Osteoblast (primary cell): Measurements from ENCODE around the gene FAAP24. TPM values are rescaled to one million over a fixed set of nuclear protein-coding genes. Genes with fewer than 3 reads are reported as not detected.
"Not testable (repeated sequence)": the region's sequence is repeated elsewhere in the genome, so short reads cannot be mapped to it uniquely, and the experiment has no call there.

Experiments
- DNase-seq: peaks from one replicate; pipeline ENCODE4 v3.0.0; 2011; ENCODE audit warnings: low spot score, mixed read lengths; ENCODE audit not compliant: insufficient read length; ENCODE audit errors: missing footprints
- H2AFZ ChIP-seq: 2 replicates; pipeline ENCODE4 v1.6.0; 2011; ENCODE audit warnings: mild to moderate bottlenecking, low read length
- H3K27ac ChIP-seq: 2 replicates; pipeline ENCODE4 v1.5.1; 2011; ENCODE audit warnings: mild to moderate bottlenecking, low read depth, low read length, moderate library complexity
- H3K27me3 ChIP-seq: 2 replicates; pipeline ENCODE4 v1.6.0; 2012; ENCODE audit warnings: mild to moderate bottlenecking, control low read depth, inconsistent platforms, low read length, moderate library complexity; ENCODE audit not compliant: insufficient read depth
- H3K36me3 ChIP-seq: 2 replicates; pipeline ENCODE4 v1.5.1; 2011; ENCODE audit warnings: mild to moderate bottlenecking, low read length, control low read depth, moderate library complexity; ENCODE audit not compliant: insufficient read depth
- H3K4me1 ChIP-seq: 2 replicates; pipeline ENCODE4 v1.5.1; 2011; ENCODE audit warnings: mild to moderate bottlenecking, low read length, control low read depth, moderate library complexity; ENCODE audit not compliant: insufficient read depth
- H3K4me2 ChIP-seq: 2 replicates; pipeline ENCODE4 v1.6.0; 2011; ENCODE audit warnings: mild to moderate bottlenecking, low read length; ENCODE audit not compliant: insufficient read depth
- H3K4me3 ChIP-seq: fragments of 200-600 bp; sonication (generic); 3 replicates; pipeline ENCODE4 v1.5.1; 2012; ENCODE audit warnings: mild to moderate bottlenecking, low read length, inconsistent platforms; ENCODE audit not compliant: insufficient read depth
- H3K79me2 ChIP-seq: 2 replicates; pipeline ENCODE4 v1.6.0; 2012; ENCODE audit warnings: mild to moderate bottlenecking, low read length, control low read depth, inconsistent platforms; ENCODE audit not compliant: insufficient read depth
- H3K9me3 ChIP-seq: 2 replicates; pipeline ENCODE4 v1.5.1; 2011; ENCODE audit warnings: low read depth, low read length, control low read depth
- H4K20me1 ChIP-seq: 2 replicates; pipeline ENCODE4 v1.6.0; 2012; ENCODE audit warnings: mild to moderate bottlenecking, low read length, control low read depth; ENCODE audit not compliant: insufficient read depth
- total RNA-seq: library from RNA; depleted of rRNA; stranded (reverse); fragments of >200 nt; gene quantifications from 2 replicates; pipeline ENCODE4 v1.2.3, GENCODE V29; 2012
- TF ChIP-seq, protein P1 (sequence below): IDR thresholded peaks from 2 replicates; pipeline ENCODE4 v1.5.1; 2011; ENCODE audit warnings: mild to moderate bottlenecking, low read depth, low read length, moderate library complexity; ENCODE audit errors: extremely low read depth

FAAP24 gene
- total RNA-seq, 1 donor: 3.6 TPM

DNA sequence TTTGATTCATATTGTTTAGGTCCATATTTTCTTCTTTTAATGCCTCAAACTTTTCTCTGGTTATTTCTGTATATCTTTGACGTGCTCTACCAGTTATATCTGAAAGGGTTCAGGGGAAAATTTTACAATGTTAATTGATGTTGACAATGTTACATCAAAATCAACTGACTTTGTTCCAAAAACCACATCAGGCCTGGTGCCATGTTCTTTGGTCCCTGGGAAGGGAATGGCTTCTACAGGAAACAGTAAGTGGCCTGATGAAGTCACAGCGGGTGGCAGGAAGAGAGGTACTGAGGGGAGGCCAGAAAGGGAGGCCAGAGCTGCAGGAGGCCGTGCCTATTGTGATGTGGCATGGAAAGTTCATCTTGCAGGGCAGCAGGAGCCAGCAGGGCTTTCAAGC, 38.5 kb upstream of the FAAP24 start:
- Histone ChIP-seq H4K20me1 (no peaks in the 10 kb centered on the region), H3K79me2 (no peaks in the 10 kb centered on the region), H3K36me3 (peaks cover 40% of the 10 kb centered on the region), H3K9me3 (no peaks in the 10 kb centered on the region), H3K4me2 (no peak overlapping the region), H3K4me1 (no peaks in the 10 kb centered on the region), H3K27ac (no peak overlapping the region), H3K27me3 (no peaks in the 10 kb centered on the region), H3K4me3 (no peak overlapping the region), H2AFZ (no peak overlapping the region)
- TF ChIP-seq, protein P1, sequence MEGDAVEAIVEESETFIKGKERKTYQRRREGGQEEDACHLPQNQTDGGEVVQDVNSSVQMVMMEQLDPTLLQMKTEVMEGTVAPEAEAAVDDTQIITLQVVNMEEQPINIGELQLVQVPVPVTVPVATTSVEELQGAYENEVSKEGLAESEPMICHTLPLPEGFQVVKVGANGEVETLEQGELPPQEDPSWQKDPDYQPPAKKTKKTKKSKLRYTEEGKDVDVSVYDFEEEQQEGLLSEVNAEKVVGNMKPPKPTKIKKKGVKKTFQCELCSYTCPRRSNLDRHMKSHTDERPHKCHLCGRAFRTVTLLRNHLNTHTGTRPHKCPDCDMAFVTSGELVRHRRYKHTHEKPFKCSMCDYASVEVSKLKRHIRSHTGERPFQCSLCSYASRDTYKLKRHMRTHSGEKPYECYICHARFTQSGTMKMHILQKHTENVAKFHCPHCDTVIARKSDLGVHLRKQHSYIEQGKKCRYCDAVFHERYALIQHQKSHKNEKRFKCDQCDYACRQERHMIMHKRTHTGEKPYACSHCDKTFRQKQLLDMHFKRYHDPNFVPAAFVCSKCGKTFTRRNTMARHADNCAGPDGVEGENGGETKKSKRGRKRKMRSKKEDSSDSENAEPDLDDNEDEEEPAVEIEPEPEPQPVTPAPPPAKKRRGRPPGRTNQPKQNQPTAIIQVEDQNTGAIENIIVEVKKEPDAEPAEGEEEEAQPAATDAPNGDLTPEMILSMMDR: no peak
- no peak for DNase-seq

- no peak for DNase-seq
- H2AFZ ChIP-seq: no peak overlapping the region
Measured at GRCh38 chr19:32935629-32936028, 36.4 kb upstream of the FAAP24 start.

DNA sequence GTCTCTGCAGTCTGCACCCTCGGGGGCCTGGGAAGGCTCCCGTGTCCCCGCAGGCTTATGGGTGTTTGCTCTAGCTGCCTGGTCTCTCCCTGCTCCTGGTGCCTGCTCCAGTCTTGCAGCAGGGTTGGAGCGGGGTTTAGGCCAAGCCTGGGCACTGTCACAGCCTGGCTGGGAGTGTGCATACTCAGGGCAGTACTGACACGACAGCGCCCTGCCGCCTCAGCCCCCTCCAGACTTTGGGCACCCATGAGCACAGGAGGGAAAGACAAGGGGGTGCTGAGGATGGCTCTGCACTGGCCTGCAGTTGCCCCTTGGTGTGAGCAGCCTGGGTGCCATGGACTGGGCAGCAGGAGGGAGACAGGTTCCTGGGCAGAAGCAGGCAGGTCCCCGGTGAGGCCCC, 36.0 kb upstream of the FAAP24 start:
- TF ChIP-seq, protein P1: no peak
- Histone ChIP-seq H3K9me3 (no peaks in the 10 kb centered on the region), H3K27me3 (no peaks in the 10 kb centered on the region), H3K4me2 (no peak overlapping the region), H2AFZ (no peak overlapping the region), H3K4me3 (no peak overlapping the region), H3K79me2 (no peaks in the 10 kb centered on the region), H3K4me1 (no peaks in the 10 kb centered on the region), H3K36me3 (peaks cover 21% of the 10 kb centered on the region), H4K20me1 (no peaks in the 10 kb centered on the region), H3K27ac (no peak overlapping the region)
- no peak for DNase-seq

More at GRCh38 chr19:32935629-32936028, 36.4 kb upstream of the FAAP24 start:
- Histone ChIP-seq H3K4me3 (no peak overlapping the region), H3K27ac (no peak overlapping the region), H3K9me3 (no peaks in the 10 kb centered on the region), H3K4me2 (no peak overlapping the region), H3K27me3 (no peaks in the 10 kb centered on the region), H3K79me2 (no peaks in the 10 kb centered on the region), H4K20me1 (no peaks in the 10 kb centered on the region), H3K36me3 (peaks cover 22% of the 10 kb centered on the region), H3K4me1 (no peaks in the 10 kb centered on the region)
- TF ChIP-seq, protein P1: no peak

DNA sequence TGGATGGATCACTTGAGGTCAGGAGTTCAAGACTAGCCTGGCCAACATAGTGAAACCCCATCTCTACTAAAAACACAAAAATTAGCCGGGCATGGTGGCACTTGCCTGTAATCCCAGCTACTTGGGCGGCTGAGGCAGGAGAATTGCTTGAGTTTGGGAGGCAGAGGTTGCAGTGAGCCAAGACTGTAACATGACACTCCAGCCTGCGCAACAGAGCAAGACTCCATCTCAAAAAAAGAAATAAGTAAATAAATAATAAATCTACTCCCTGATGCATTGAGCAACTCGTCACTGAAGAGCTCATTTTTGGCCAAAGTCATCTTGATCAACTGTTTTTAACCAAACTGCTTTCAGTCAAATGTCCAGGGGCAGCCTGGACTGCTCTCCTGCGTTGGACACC, 30.8 kb upstream of the FAAP24 start:
- H2AFZ ChIP-seq, H4K20me1 ChIP-seq, H3K4me1 ChIP-seq, H3K27me3 ChIP-seq, DNase-seq, H3K27ac ChIP-seq, H3K79me2 ChIP-seq, H3K4me3 ChIP-seq, H3K9me3 ChIP-seq, H3K4me2 ChIP-seq: not testable (repeated sequence)
- peaks cover 27% of the 10 kb centered on the region for H3K36me3 ChIP-seq
